ENCODE results near the gene OR9K2. TPM values are rescaled to one million over a fixed set of nuclear protein-coding genes. Genes with fewer than 3 reads are reported as not detected.
A peak's percentile ranks its signal among the peaks of the same experiment; 100 is the strongest.
"Not testable (repeated sequence)": the region's sequence is repeated elsewhere in the genome, so short reads cannot be mapped to it uniquely, and the experiment has no call there.

Gene OR9K2, protein sequence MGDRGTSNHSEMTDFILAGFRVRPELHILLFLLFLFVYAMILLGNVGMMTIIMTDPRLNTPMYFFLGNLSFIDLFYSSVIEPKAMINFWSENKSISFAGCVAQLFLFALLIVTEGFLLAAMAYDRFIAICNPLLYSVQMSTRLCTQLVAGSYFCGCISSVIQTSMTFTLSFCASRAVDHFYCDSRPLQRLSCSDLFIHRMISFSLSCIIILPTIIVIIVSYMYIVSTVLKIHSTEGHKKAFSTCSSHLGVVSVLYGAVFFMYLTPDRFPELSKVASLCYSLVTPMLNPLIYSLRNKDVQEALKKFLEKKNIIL
- total RNA-seq (2014; rRNA removed) = not detected in 2 replicates
- not detected for polyA plus RNA-seq (2012)

DNA sequence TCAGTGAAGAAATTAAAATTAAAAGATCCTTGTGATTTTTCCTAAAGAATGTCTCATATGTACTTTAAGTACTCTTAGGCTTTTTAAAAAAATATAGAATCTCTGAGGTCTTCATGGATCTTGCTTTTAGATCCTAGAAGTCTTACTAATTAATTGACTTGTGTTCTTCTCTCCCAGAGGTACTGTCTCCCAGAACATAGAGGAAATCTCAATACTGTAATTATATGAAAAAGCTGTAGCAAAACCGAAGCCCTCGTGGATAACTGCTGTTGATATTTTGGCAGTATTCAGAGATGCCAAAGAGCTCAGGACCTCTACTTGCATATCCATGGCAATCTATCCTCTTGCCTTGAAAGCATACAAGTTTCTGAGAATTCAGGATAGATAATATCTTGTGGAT, at the start of gene OR9K2:
TSS of gene OR9K2 (plus strand) at position 301 of the 400 bp plus-strand sequence. CDS start 3,429 bp downstream, outside the sequence.
- DNase-seq (ENCODE audit: low read depth) = no peak

DNA sequence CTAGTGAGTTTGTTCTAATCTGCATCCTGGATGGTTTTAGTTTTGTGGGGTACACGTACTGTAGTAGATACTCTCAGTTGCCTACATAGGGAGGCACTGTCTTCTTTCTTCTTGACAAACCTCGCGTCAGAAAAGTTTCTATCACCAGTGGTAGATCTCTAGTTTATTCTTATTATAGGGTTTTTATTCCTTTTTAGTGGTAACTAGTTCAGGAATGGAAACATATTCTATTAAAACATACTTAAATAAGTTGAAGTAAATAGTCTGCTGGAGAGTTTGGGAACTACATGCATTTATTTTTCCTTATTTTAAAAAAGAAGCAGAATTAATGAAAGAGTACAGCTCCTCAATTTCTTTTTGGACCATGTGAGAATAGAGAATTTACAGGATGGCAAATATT, 33.6 kb upstream of the OR9K2 start:
- DNase-seq (ENCODE audit: low read depth) = no peak

DNA sequence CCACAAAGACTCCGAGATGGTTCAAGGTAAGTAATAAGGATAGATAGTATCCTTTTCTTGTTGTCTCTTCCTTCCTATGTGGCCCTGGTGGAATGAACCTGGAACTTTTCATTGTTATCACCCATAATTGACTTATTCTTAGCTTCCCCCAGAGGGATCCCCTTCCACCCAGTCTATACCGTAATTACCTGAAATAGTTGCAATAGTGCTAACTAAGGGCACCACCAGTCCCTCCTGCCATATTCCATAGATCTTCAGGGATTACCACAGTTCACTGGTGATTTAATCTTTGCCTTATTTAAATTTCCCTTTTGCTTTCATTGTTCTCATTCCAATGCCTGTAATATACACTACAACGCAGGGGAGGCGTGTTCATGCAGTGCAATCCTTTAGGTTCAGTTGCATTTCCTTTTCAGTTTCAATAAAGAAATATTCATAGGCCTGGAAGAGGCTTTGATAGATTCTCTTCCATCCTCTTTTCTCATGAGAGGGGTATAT, 13.8 kb upstream of the OR9K2 start:
- no peak for DNase-seq (ENCODE audit: low read depth)

DNA sequence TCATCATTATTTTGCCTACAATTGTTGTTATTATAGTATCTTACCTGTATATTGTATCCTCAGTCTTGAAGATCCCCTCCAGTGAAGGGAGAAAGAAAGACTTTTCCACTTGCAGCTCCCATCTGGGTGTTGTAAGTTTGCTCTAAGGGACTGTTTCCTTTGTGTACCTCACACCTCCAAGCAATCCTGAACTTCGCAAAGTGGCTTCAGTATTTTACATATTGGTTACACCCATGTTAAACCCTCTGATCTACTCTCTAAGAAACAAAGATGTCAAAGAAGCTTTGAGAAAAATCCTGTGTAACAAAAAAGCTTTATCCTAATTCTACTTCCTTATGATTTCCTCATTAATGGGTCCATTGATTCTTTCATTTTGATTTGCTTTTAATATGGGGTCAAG, 10.1 kb upstream of the OR9K2 start:
- DNase-seq (ENCODE audit: low read depth) = no peak

DNA sequence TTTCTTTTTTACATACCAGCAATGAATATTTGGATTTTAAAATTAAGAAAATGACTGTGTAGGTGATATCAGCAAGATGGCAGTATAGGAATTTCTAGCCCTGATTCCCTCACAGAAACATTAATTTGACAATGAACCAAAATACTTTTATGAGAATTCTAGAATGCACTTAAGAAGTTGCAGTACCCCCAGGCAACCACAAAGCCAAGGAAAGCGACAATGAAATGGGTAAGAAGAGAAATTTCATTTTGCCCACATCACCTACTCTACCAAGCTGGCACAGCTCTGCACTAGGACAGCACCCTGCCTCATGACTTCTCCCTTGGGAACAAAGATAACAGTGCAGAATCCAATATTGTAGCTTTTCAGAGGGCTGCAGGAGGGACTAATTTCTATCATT, 6.6 kb downstream of the OR9K2 start:
- DNase-seq (ENCODE audit: low read depth) = no peak

DNA sequence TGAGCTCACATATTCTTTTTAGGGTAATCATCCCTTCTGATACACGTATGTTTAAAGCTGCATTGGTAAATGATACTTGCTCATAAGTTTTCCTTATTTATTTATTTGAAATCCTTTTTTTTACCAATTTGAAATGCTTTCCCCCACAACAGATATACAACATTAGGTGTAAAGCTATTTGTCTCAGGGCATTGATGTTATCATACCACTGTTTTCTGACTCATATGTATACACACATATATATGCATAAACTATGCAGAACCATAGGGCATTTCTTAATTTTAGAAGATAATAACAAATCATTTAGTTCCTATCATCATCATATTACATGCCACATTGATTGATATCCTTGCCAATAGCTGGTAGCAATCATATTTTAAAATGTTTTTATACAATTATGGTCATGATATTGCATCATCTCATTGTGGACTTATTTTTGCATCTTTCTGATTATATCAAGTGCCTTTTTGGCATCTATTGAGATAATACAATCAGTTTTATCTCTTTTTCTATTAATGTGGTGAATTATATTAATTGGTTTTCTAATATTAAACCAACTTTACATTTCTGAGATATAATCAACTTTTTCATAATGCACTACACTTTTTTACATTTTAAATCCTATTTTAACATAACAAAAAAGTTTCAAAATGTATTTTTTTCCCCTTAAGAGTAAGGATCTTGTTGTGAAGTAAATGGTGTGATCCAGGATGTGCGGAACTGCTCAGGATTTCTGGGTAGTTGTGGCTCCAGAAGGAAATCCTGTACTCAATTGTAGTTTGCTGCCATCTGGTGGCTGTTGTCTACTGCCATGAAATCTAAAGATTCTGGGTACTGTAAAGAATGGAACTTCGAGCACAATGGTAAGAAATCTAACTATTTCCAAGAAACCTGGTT, 16.7 kb downstream of the OR9K2 start:
- DNase-seq (ENCODE audit: low read depth) = peak; percentile 43

DNA sequence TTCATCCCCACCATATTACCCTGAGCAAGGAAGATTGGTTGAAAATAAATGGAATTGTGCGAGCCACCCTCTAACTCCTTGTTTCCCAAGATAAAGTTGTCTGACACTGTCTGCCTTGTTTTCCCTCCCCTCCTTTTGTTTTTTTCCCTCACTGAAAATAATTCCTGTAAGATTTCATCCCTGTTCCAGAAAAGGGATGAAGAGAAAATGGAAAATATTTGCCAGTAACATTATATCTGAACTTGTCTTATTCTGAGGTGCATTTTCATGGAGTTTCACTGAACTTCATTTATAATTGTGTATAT, 17.3 kb downstream of the OR9K2 start:
- DNase-seq (ENCODE audit: low read depth) = no peak

DNA sequence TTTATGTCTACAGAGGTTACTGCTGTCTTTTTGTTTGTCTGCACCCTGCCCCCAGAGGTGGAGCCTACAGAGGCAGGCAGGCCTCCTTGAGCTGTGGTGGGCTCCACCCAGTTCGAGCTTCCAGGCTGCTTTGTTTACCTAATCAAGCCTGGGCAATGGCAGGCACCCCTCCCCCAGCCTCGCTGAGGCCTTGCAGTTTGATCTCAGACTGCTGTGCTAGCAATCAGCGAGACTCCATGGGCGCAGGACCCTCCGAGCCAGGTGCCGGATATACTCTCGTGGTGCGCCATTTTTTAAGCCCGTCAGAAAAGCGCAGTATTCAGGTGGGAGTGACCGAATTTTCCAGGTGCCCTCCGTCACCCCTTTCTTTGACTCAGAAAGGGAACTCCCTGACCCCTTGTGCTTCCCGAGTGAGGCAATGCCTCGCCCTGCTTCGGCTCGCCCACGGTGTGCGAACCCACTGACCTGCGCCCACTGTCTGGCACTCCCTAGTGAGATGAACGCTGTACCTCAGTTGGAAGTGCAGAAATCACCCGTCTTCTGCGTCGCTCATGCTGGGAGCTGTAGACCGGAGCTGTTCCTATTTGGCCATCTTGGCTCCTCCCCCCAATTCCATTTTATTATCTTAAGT, 40.9 kb downstream of the OR9K2 start:
- not testable (repeated sequence) for DNase-seq (ENCODE audit: low read depth)

DNA sequence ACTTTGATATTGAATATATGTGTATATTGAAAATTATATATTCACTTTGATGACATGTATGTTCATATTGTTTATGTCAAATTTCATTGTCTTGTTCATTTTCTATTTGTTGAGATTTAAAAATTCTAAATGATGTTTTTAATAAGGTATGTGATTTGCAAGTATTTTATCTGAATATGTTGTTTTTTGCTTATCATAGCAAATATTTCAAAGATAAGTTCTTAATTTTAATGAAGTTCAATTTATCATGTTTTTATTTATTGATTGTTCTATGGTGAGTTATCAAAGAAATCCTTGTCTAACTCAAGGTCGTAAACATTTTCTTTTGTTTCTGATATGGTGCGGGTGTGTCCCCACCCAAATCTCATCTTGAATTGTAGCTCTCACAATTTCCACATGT, 45.2 kb downstream of the OR9K2 start:
- DNase-seq (ENCODE audit: low read depth) = no peak

DNA sequence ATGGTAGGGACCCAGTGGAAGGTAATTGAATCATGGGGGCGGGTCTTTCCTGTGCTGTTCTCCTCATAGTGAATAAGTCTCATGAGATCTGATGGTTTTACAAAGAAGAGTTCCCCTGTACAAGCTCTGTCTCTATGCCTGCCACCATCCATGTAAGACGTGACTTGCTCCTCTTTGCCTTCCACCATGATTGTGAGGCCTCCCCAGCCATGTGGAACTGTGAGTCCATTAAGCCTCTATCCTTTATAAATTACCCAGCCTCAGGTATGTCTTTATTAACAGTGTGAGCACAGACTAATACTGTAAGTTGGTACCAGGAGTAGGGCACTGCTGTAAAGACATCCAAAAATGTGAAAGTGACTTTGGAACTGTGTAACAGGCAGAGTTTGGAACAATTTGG, 45.6 kb downstream of the OR9K2 start:
- not testable (repeated sequence) for DNase-seq (ENCODE audit: low read depth)

DNA sequence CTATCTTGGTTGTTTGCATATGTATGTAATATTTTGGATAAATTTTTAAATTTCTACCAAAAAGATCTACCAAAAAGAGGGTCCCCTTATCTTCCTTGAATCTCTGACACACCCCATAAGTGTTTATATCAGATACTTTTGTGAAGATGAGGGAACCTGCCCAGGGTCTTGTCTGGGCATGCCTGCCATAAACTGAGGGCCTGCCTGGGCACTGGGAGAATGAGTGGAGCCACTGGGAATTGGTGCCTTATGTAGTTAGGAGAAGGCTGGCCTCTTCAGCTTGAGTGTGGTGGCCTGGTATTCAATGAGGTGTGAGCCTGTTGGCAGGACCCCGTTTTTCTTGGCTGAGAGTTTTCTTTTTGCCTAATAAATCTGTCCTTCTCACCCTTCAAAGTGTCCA, 46.5 kb downstream of the OR9K2 start:
- DNase-seq (ENCODE audit: low read depth) = no peak

DNA sequence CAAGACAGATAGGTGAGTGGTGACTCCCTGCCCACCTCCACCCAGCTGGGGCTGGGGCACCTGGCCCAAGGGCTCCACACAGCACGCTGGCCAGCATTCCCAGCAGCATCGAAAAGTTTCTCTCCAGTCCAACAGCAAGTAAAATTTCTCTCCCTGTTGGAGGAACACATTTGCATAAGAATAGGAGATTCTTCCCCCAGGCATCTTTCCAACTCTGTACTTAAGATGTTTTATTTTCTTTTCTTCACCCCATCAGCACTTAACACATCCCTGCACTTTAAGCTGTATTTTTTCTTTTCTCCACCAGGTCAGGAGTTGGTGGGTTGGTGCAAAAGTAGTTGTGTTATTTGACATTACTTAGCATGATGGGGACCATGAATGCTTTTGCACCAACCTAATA, 47.2 kb downstream of the OR9K2 start:
- DNase-seq (ENCODE audit: low read depth) = no peak

Other genes with a start within 250 kb of the OR9K2 start
- gene TESPA1, start 141.6 kb upstream of the OR9K2 start, total RNA-seq (2014; rRNA removed) = not detected in 2 replicates
- not detected in 2 replicates for gene NEUROD4, start 106.4 kb upstream of the OR9K2 start, total RNA-seq (2014; rRNA removed)
- gene OR10A7, start 94.6 kb downstream of the OR9K2 start, total RNA-seq (2014; rRNA removed) = not detected in 2 replicates
- not detected in 2 replicates for gene OR6C74, start 118.2 kb downstream of the OR9K2 start, total RNA-seq (2014; rRNA removed)
- not detected in 2 replicates for gene OR6C6, start 170.2 kb downstream of the OR9K2 start, total RNA-seq (2014; rRNA removed)
- gene OR6C1, start 187.9 kb downstream of the OR9K2 start, total RNA-seq (2014; rRNA removed) = not detected in 2 replicates
- not detected in 2 replicates for gene OR6C3, start 204.3 kb downstream of the OR9K2 start, total RNA-seq (2014; rRNA removed)
- not detected in 2 replicates for gene OR6C75, start 236.6 kb downstream of the OR9K2 start, total RNA-seq (2014; rRNA removed)

Measured in LHCN-M2 (cell line).